Activated naive CD4-positive, alpha-beta T cell treated with Interleukin-2 at 50 U/mL for 16 hours (primary cell): ENCODE data around the gene ELAC2.
"Not testable (repeated sequence)": the region's sequence is repeated elsewhere in the genome, so short reads cannot be mapped to it uniquely, and the experiment has no call there.

Experiments used
- DNase-seq: peaks from one replicate; pipeline ENCODE4 v3.0.0-alpha.2; 2020

ELAC2 gene

DNA sequence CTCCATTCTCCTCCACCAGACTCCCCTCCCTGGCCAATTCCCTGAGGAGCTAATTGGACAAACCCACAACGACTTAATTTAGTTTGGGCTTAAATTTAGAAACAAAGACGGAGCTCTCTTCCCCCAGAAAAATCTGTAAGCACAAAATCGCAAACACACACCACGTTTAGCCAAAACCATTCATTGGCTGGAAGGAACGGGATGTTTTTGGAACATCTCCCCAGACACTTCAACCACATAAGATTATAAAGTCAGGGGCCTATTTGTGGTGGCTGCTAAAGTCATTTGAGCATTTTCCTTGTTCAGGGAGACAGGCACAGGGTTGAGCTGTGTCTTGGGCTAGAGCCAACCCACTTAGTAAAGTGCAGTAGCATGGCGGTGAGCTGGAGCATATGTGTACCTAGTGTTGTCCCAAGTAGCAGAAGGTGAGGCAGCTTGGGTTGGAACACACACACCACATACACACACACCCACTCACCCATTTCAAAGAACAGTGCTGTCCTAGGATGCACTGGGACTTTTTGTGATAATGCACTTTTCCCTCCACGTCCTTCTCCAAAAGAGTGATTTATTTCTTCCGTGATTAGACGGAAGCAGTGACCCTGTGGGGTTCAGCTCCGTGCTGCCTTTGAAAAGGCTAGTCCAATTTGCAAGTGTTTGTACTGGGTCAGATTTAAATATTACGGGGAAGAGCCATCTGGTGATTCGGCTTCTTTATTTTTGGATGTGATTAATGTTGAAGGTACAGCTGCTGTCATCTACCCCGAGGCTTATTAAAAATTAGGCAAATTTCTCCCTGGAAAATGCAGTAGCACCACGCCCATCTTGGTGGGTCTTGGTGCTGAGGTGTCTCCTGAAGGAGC lies 32.2 kb downstream of the ELAC2 start:
- DNase-seq = no peak

DNA sequence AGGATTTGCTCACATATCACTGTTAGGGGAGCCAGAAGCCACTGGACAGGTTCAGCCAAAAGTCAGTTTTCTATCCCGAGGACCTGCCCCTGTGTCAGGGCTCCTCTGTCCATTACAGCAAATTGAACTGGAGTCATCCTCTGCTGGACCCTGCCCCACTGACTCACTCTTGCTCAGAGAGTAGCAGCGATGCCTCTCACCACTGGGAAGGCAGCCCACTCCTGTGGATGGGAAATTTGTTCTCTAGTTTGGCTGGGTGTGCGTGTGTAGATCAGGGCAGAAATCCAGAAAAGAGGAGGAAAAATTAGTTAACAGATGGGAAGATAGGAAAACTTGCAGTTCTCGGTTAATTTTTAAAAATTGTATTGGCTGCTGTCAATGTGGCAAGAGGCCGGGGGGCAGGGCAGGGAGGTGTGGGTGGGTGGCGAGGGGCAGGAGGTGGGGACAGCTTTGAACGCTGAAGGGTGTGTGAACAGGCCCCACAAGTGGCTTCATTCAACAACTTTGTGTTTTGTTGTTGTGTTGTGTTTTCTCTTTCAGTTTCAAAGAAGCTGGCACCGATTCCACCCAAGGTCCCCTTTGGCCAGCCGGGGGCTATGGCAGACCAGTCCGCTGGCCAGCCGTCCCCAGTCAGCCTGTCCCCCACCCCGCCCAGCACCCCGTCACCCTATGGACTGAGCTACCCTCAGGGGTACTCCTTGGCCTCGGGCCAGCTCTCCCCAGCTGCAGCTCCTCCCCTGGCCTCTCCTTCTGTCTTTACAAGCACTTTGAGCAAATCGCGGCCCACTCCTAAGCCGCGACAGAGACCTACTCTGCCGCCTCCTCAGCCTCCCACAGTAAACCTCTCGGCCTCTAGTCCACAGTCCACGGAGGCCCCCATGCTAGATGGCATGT lies 33.6 kb downstream of the ELAC2 start:
- no peak for DNase-seq

- no peak for DNase-seq
These were observed 35.6 kb downstream of the ELAC2 start for GRCh38 chr17:12982224-12982623.

GRCh38 chr17:12979826-12980500 lies 37.9 kb downstream of the ELAC2 start:
- no peak for DNase-seq

- DNase-seq = no peak
These were observed 38.6 kb downstream of the ELAC2 start for GRCh38 chr17:12979246-12979645.

DNA sequence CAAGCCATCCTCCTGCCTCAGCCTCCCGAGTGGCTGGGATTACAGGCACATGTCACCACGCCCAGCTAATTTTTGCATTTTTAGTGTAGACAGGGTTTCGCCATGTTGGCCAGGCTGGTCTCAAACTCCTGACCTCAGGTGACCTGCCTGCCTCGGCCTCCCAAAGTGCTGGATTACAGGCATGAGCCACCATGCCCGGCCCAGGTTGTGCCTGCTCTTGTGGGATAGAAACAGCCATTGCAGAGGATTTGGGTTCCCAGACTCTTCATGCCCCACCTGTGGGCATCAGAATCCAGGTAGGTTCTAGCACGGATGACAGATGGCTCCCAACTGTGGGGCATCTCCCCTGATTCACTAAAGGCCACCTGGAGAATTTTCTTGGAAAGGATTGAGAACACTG lies 39.0 kb downstream of the ELAC2 start:
- not testable (repeated sequence) for DNase-seq

- DNase-seq = no peak
These were observed 40.6 kb downstream of the ELAC2 start for GRCh38 chr17:12977008-12977751.

GRCh38 chr17:12974005-12974531 lies 43.8 kb downstream of the ELAC2 start:
- DNase-seq = no peak

- no peak for DNase-seq
These were observed 44.3 kb downstream of the ELAC2 start for GRCh38 chr17:12973496-12974004.

- DNase-seq = no peak
These were observed 49.9 kb downstream of the ELAC2 start for GRCh38 chr17:12967962-12968361.

- no peak for DNase-seq
These were observed 51.4 kb downstream of the ELAC2 start for GRCh38 chr17:12966413-12966812.

DNA sequence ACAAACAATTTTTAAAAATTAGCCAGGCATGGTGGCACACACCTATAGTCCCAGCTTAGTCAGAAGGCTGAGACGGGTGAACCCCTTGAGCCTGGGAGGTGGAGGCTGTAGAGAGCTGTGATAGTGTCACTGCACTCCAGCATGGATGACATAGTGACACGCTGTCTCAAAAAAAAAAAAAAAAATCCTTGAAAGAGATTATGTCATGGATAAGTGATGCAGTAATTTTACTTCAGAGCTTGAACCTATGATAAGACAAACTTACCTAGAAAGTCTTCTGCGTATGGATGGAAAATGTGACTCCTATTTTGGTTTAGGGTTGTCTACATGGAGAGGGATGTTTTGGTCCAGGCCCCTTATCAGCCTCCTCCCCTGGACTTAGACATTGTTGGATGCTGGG lies 51.8 kb downstream of the ELAC2 start:
- DNase-seq = no peak

DNA sequence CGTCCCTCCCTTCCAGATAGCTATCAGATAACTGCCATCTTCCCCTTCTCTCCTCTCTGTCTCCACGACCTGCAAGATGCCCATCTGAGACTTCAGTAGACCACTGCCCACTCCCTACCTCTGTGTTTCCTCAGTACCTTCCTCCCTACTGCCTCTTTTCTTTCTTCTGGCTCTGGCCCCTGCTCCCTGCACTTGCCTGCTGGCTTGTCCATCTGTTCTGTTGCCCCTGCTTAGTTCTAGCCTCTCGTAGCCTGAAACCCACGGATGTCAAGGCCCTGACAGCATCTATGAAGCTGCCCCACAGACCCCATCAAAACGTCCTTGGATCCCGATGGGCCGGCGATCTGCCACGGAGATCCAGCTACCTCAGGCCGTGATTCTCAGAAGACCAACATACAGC lies 53.0 kb downstream of the ELAC2 start:
- no peak for DNase-seq

- no peak for DNase-seq
These were observed 53.7 kb downstream of the ELAC2 start for GRCh38 chr17:12964162-12964561.

DNA sequence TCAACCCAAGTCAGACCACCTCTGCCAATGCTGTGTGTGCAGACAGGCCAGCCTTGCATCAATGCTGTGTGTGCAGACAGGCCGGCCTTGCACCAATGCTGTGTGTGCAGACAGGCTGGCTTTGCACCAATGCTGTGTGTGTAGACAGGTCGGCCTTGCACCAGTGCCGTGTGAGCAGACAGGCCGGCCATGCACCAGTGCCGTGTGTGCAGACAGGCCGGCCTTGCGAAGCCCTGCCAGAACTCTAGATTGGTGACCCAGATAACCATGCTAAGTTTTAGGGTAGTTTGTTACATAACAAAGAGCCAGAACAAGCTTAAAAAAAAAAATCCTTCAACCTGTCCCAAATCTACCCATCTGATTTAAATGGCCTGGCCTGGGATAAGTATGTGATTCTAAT lies 54.3 kb downstream of the ELAC2 start:
- DNase-seq = no peak

DNA sequence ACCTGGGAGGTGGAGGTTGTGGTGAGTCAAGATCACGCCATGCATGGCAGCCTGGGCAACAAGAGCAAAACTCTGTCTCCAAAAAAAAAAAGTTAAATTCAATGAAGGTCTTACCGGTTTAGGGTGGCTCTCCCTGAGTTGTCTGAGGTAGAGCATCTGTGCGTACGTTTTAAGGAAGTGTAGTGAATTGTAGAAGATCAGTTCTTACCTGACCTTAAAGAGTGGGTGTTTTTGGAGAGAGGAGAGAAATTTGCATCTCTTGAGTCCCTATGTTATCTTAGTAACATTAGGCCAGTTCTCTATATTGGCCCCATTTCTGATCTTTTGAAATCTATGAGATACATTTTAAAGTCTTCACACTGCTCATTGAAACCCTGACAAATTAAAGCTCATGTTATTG lies 56.2 kb downstream of the ELAC2 start:
- DNase-seq = no peak

DNA sequence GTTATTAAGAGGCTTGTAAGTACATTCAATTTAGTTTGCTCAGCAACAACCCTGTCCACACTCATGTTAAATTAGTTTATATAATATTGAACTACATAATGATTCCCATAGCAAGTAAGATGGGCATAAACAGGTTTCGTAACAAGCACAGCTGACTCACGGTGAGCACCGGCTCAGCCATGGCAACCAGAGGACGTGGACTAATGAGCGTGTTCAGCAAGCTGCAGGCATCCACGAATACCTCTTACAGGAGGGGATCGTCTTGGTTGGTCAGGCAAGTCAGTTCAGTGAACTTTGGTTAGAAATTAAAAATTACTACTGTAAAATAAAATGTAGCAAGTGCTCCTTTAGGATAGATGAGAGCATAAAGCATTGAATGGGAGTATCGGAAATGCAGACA lies 58.4 kb downstream of the ELAC2 start:
- no peak for DNase-seq

DNA sequence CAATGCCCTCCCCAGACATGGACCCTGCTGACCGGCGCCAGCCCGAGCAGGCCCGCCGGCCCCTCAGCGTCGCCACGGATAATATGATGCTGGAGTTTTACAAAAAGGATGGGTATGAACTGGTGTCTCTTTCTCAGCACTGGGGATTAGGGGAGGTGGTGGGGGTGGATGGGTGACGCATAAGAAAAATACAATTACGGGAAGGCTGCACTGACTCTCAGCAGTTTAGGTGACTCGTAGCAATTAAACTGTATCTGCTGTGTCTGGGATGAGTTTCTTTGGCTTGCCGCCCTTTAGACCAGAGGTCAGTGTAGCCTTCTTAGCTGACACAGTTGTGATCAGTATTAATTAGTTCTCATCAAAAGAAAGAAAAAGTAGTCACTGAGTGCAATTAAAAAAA lies 59.0 kb downstream of the ELAC2 start:
- no peak for DNase-seq

DNA sequence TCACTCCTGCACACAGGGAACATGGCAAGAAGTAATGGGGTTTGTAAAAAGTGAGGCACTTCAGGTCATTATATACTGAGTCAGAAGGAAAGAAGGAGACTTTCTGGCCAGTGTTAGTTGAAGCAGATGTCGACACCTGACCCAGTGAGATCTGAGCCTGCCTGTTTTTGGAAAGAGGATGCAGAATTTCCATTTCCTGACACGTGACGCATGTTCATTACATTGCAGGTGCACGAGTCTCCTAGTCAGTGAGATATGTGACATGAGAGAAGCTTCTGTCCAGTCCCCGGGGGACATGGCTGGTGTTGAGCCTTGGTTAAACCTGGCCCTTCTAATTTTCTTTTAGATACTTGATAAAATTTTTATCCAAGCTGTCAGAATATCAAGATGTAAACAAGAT lies 62.3 kb downstream of the ELAC2 start:
- DNase-seq = no peak

- DNase-seq = no peak
These were observed 64.7 kb downstream of the ELAC2 start for GRCh38 chr17:12953156-12953555.

GRCh38 chr17:12952012-12952411 lies 65.8 kb downstream of the ELAC2 start:
- DNase-seq = no peak

- DNase-seq = no peak
These were observed 70.8 kb downstream of the ELAC2 start for GRCh38 chr17:12947047-12947446.
